GM21529 (cell line): Measurements from ENCODE around the gene SLC12A9.
"Not testable (repeated sequence)": the region's sequence is repeated elsewhere in the genome, so short reads cannot be mapped to it uniquely, and the experiment has no call there.

ENCODE experiments used
- ATAC-seq: cut with Tn5 transposase; IDR thresholded peaks from one replicate; pipeline ENCODE4 v1.9.1; 2021; ENCODE audit not compliant: unreplicated experiment

SLC12A9 gene

GRCh38 chr7:100825215-100825671, 27.3 kb upstream of the SLC12A9 start:
- ATAC-seq, result no peak

DNA sequence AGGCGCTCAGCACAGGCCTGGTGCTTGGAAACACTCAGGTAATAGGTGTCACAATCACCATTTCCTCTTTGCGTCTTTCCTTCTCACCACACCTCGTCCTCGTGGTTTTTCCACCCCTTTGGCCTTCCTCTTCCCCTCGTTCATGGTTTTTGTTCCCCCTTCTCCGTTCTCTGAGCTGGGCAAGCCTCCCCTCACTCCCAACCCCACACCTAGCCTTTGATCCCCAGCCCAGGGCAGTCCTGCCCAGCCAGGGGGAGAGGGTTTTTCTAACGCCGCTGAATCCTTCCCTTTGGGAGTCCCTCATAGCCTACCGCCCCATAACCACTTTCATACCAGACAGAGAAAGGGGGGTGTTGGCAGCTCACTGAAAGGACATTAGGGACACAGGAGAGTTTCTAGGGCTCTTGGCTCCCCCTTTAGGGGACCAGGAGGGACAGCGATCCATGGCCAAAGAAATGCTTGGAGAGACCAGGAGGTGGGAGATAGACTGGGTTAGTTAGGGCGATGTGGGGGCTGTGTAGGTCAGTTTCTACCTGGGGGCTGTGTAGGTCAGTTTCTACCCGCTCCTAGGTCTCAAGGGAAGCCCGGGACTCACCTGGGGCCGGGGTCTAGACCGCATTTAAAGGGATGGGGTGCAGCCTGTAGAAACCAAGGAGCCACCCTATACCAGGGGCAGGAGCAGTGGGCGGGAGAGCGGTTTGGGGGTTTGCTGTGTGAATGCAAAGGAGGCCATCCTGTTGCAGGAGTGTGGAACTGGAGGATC, 26.6 kb upstream of the SLC12A9 start:
- no peak for ATAC-seq

- ATAC-seq, result no peak
Observed at GRCh38 chr7:100826514-100827329, 25.8 kb upstream of the SLC12A9 start.

GRCh38 chr7:100827330-100828226, 24.9 kb upstream of the SLC12A9 start, which contains the start of gene EPHB4:
Gene EPHB4 (minus strand): TSS chr7:100827523. CDS start chr7:100827030, 493 bp downstream.
- ATAC-seq, result no peak

DNA sequence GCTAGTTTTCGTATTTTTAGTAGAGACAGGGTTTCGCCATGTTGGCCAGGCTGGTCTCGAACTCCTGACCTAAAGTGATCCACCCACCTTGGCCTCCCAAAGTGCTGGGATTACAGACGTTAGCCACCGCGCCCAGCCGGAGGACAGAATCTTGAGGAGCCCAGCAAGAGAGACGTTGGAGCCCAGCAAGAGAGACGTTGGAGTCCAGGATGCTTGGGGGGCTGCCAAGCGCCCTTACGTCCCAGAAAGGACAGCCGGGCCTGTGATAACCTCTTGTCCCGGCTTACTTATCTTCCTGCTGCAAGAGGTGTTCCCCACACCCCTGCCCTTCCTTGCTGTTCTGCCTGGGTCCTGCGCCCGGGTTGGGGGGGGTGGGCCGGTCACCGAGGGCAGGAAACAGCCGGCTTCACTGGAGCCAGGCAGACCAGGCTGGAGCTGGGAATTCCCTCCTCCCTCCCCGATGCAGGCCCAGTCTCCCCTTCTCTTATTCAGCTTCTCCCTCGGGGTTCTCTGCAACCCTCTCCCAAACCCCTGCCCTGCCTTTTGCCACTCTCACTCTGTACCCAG, 23.3 kb upstream of the SLC12A9 start:
- ATAC-seq, result no peak

DNA sequence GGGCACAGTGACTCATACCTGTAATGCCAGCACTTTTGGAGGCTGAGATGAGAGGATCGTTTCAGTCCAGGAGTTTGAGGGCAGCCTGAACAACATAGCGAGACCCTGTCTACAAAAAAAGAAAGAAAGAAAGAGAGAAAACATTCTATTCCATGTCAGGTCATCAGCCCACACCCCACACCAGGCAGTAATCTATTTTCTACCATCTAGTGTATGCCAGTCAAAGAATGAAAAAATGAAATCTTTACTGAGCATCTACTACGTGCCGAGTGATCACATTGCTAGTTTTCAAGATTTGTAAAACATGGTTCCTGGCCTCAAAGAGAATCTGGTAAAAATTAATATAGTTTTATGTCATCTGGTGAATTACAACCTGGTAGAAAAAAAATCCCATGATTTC, 22.1 kb upstream of the SLC12A9 start:
- ATAC-seq, result no peak

- ATAC-seq, result no peak
Observed at GRCh38 chr7:100832281-100832633, 20.3 kb upstream of the SLC12A9 start.

GRCh38 chr7:100835903-100836811, 16.4 kb upstream of the SLC12A9 start:
- no peak for ATAC-seq

- no peak for ATAC-seq
Observed at GRCh38 chr7:100836812-100837098, 15.8 kb upstream of the SLC12A9 start.

DNA sequence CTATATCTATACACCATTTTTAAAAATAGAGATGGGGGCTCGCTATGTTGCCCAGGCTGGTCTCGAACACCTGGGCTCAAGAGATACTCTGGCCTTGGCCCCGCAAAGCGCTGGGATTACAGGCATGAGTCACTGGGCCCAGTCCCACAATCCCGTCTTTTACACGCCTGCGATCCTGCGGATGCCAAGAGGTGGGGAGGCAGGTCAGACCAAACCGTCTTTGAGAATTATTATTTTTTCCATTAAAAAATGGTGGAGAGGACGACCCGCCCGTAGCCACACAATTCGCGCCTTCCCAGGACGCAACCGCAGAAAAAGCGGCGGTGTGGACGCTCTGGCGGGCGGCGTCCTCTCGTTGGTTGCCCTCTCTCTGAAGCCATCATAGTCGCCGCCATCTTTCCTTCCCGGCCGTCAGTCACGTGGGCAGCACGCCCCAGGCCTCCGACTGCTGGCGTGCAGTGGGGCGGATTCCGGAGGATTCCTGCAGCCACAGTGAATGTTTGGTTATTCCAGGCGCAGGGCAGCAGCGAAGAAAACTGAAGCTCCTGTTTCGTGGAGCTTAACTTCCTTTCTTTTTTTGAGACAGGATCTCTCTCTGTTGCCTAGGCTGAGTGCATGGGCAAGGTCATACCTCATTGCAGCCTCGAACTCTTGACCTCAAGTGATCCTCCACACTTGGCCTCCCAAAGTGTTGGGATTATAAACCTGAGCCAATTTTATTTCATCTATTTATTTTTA, 15.2 kb upstream of the SLC12A9 start:
- peak; percentile 77 for ATAC-seq

- no peak for ATAC-seq
Observed at GRCh38 chr7:100839361-100839760, 13.2 kb upstream of the SLC12A9 start.

DNA sequence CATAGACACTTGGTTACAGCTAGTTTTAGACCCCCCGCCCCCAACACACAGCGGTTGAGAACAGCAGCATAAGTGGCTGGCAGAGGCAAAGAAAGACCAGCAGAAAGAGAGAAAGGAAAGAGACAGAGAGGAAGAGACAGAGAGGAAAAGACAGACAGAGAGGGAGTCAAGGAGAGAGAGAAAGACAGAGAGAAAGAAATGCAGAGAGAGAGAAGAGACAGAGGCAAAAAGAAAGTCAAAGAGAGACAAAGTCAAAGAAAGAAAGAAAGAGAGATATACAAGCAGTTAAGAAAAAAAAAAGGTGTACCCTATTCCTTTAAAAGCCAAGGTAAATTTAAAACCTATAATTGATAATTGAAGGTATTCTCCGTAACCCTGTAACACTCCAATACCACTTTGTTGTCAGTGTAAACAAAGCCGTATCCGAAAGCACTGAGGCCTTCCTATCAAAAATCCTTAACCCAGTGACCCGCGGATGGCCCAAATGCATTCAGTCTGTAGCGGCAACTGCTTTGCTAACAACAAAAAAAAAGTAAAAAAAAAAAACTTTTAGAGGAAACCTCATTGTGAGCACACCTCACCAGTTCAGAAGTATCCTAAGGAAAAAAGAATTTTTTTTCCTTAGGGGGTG, 11.9 kb upstream of the SLC12A9 start:
- ATAC-seq, result no peak

- no peak for ATAC-seq
Observed at GRCh38 chr7:100847360-100847759, 5.2 kb upstream of the SLC12A9 start.

GRCh38 chr7:100854146-100854895, 1.8 kb downstream of the SLC12A9 start:
- no peak for ATAC-seq

- not testable (repeated sequence) for ATAC-seq
Observed at GRCh38 chr7:100854899-100855298, 2.4 kb downstream of the SLC12A9 start.

DNA sequence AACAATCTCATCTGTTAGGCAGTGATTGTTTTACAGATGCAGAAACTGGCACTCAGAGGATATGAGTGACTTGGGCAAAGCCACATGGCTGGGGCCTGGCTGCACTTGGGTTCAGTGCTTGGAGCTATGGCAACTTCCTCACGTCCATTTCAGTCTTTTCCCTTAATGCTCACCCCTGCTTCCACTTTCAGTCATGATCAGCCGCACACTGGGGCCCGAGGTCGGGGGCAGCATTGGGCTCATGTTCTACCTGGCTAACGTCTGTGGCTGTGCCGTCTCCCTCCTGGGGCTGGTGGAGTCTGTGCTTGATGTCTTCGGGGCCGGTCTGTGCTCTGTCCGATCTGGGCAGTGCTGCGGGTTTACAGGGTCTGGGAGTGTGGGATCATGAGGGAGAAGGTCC, 3.0 kb downstream of the SLC12A9 start:
- no peak for ATAC-seq

DNA sequence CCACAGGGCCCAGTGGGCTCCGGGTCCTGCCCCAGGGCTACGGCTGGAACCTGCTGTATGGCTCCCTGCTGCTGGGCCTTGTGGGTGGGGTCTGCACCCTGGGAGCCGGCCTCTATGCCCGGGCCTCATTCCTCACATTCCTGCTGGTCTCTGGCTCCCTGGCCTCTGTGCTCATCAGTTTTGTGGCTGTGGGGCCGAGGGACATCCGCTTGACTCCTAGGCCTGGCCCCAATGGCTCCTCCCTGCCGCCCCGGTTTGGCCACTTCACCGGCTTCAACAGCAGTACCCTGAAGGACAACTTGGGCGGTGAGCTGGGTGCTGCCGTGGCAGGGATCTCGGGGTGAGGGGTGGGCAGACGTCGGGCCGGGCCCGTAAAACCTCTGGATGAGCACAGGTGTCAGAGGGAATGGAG, 4.4 kb downstream of the SLC12A9 start:
- ATAC-seq, result no peak

DNA sequence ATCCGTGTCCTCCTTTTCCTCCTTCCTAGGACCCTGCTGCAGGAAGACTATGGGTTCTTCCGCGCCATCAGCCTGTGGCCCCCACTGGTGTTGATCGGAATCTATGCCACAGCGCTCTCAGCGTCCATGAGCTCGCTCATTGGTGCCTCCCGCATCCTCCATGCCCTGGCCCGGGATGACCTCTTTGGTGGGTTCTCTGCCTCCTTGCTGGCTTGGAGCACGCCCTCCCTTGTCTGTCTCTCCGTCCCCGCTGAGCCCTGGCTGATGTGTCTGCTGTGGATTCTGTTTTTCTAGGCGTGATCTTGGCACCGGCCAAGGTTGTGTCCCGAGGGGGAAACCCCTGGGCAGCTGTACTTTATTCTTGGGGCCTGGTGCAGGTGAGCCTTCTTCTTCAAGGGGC, 7.3 kb downstream of the SLC12A9 start:
- no peak for ATAC-seq
